Gastroesophageal sphincter (tissue), 4 donors: ENCODE results near the gene RGS16. TPM values are rescaled to one million over a fixed set of nuclear protein-coding genes. Genes with fewer than 3 reads are reported as not detected.

Experiments
- ATAC-seq: fragments of 150-250 bp; one replicate; pipeline ENCODE4 v1.9.1; 2016; ENCODE audit warnings: mild to moderate bottlenecking, moderate library complexity
- H3K27ac ChIP-seq, 4 donors: fragments of 200-600 bp; sonication (generic) in 3 of 4; 1 replicate in 3 of 4; 2 replicates in 1 of 4; pipeline ENCODE4 v1.5.1; 2016 to 2019
- H3K27me3 ChIP-seq: fragments of 200-600 bp; sonication (generic); one replicate; pipeline ENCODE4 v1.5.1; 2019
- H3K36me3 ChIP-seq, 2 donors: fragments of 200-600 bp; sonication (generic); one replicate each; pipeline ENCODE4 v1.5.1; 2019; ENCODE audit warnings: control low read depth in 1 of 2
- H3K4me1 ChIP-seq, 3 donors: fragments of 200-600 bp; sonication (generic); 1 replicate in 2 of 3; 2 replicates in 1 of 3; pipeline ENCODE4 v1.5.1; 2016 to 2019; ENCODE audit warnings: control low read depth in 2 of 3
- H3K4me3 ChIP-seq, 2 donors: fragments of 200-600 bp; sonication (generic); one replicate each; pipeline ENCODE4 v1.5.1; 2019; ENCODE audit warnings: mild to moderate bottlenecking in 1 of 2, moderate library complexity in 1 of 2
- H3K9me3 ChIP-seq, 3 donors: fragments of 200-600 bp; sonication (generic); one replicate each; pipeline ENCODE4 v1.5.1; 2017 to 2019; ENCODE audit warnings: control low read depth in 2 of 3
- EP300 ChIP-seq: sonication (generic); formaldehyde crosslinking; IDR thresholded peaks from one replicate; pipeline ENCODE4 v1.6.1; 2017; ENCODE audit warnings: antibody characterized with exemption, mild to moderate bottlenecking
- POLR2A ChIP-seq, 2 donors: fragments of 450-650 bp; IDR thresholded peaks; one replicate each; pipeline ENCODE4 v1.6.1; 2017; ENCODE audit warnings: antibody characterized with exemption in 2 of 2, mild to moderate bottlenecking in 2 of 2, moderate library complexity in 1 of 2
- POLR2AphosphoS5 ChIP-seq: sonication (generic); formaldehyde crosslinking; IDR thresholded peaks from one replicate; pipeline ENCODE4 v1.6.1; 2017; ENCODE audit warnings: antibody characterized with exemption
- WGBS, 2 donors: methylation state at CpG; one replicate each; pipeline ENCODE4 v1.1.5; 2018; ENCODE audit warnings: low coverage in 1 of 2; 5-methylcytosine and 5-hydroxymethylcytosine counted together
- total RNA-seq, 4 donors: library from RNA; depleted of rRNA; stranded (reverse); fragments of >200 nt; gene quantifications; one replicate each; pipeline ENCODE4 v1.1.0, GENCODE V29; 2016
- TF ChIP-seq, protein P1 (sequence below), 4 experiments: fragments of 200-600 bp in 2 of 4; fragments of 450-650 bp in 2 of 4; sonication (generic) in 1 of 4; IDR thresholded peaks; one replicate each; pipeline ENCODE4 v1.5.1; 2017 to 2019; ENCODE audit warnings: antibody characterized with exemption in 4 of 4, mild to moderate bottlenecking in 2 of 4, moderate library complexity in 2 of 4

RGS16 gene
- total RNA-seq, 4 donors from 2014 or later: 0.47 to 10.6 (median 2.1) TPM

GRCh38 chr1:182617014-182617429 is 12.8 kb upstream of the RGS16 start:
- no peaks in the 10 kb centered on the region for H3K9me3 ChIP-seq
- TF ChIP-seq POLR2A (IDR thresholded peaks at IDR 0.05) (no peak), EP300 (no peak), POLR2AphosphoS5 (no peak)
- TF ChIP-seq, protein P1, sequence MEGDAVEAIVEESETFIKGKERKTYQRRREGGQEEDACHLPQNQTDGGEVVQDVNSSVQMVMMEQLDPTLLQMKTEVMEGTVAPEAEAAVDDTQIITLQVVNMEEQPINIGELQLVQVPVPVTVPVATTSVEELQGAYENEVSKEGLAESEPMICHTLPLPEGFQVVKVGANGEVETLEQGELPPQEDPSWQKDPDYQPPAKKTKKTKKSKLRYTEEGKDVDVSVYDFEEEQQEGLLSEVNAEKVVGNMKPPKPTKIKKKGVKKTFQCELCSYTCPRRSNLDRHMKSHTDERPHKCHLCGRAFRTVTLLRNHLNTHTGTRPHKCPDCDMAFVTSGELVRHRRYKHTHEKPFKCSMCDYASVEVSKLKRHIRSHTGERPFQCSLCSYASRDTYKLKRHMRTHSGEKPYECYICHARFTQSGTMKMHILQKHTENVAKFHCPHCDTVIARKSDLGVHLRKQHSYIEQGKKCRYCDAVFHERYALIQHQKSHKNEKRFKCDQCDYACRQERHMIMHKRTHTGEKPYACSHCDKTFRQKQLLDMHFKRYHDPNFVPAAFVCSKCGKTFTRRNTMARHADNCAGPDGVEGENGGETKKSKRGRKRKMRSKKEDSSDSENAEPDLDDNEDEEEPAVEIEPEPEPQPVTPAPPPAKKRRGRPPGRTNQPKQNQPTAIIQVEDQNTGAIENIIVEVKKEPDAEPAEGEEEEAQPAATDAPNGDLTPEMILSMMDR (IDR thresholded peaks at IDR 0.05): no peak
- WGBS, 2 donors: 74 to 76% methylated on average over 2 to 3 of the region's 4 CpGs
- peak overlapping the region in 1 of 4 donors; percentile 94 for H3K27ac ChIP-seq
- no peaks in the 10 kb centered on the region for H3K27me3 ChIP-seq
- no peak overlapping the region for H3K4me3 ChIP-seq
- no peak for ATAC-seq
- peaks cover 0 to 34% (median 9%) of the 10 kb centered on the region in 3 donors for H3K4me1 ChIP-seq
- H3K36me3 ChIP-seq: no peaks in the 10 kb centered on the region

DNA sequence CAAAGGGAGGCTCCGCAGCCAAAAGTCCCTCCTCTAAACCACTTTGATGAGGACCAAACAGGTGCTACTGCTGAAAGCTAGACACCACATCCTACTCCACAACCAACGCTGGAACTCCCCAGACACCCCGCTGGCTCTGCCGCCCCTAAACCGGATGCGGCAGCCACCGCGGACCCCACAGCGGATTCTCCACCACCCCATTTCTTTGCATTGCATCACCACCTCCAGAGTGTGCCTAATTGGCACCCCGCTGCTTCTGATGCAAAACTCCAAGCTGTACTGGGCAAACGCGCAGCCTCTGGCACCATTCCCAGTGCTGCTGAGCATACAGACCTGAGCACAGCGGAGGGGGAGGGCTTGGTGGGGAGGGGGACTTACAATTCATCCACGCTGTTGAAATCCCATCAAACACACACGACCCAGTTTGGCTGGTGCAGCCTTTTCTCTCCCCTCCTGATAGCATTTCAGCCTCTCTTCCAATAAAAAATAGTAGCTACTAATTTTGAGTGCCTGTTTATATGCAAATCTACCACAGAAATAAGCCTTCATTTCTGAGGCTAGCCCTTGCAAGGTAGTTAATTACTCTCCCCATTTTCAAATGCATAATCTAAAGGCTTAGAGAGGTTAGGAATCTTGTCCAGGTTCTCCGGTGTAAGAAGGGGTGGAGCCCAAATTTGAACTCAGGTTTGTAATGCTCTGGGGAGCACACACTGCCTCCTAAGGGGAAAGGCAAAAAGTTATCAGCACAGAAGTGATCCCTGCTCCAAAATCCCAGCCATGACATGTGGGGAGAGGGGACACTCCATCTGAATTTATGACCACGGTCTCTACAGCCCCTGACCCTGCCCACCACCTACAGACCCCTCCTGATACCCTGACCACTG is 12.2 kb upstream of the RGS16 start:
- Histone ChIP-seq H3K9me3 (no peaks in the 10 kb centered on the region), H3K36me3 (no peaks in the 10 kb centered on the region), H3K27me3 (no peaks in the 10 kb centered on the region), H3K4me1 (peaks cover 0 to 34% (median 9%) of the 10 kb centered on the region in 3 donors), H3K4me3 (peak overlapping the region in 1 of 2 donors; percentile 8), H3K27ac (peak overlapping the region in 3 of 4 donors; percentile 89 to 94 (median 94))
- TF ChIP-seq POLR2A (IDR thresholded peaks at IDR 0.05): no peak
- TF ChIP-seq POLR2AphosphoS5: peak; percentile 71
- ATAC-seq: peak; percentile 57
- 12 to 25% methylated on average over 2 to 11 of the region's 17 CpGs for WGBS, 2 donors

- H3K27ac ChIP-seq: peak overlapping the region; percentile 77 to 94 (median 92)
- WGBS, 2 donors: 36 to 48% methylated on average over 8 to 10 of the region's 11 CpGs
- no peaks in the 10 kb centered on the region for H3K36me3 ChIP-seq
- ATAC-seq: peak; percentile 33
- H3K27me3 ChIP-seq: no peaks in the 10 kb centered on the region
- TF ChIP-seq, protein P1 (IDR thresholded peaks at IDR 0.05): no peak
- TF ChIP-seq EP300 (no peak), POLR2A (IDR thresholded peaks at IDR 0.05) (no peak), POLR2AphosphoS5 (no peak)
- peaks cover 0 to 34% (median 9%) of the 10 kb centered on the region in 3 donors for H3K4me1 ChIP-seq
- H3K4me3 ChIP-seq: peak overlapping the region; percentile 26 to 55
- no peaks in the 10 kb centered on the region for H3K9me3 ChIP-seq
Observed at GRCh38 chr1:182615468-182616129, 11.4 kb upstream of the RGS16 start.

DNA sequence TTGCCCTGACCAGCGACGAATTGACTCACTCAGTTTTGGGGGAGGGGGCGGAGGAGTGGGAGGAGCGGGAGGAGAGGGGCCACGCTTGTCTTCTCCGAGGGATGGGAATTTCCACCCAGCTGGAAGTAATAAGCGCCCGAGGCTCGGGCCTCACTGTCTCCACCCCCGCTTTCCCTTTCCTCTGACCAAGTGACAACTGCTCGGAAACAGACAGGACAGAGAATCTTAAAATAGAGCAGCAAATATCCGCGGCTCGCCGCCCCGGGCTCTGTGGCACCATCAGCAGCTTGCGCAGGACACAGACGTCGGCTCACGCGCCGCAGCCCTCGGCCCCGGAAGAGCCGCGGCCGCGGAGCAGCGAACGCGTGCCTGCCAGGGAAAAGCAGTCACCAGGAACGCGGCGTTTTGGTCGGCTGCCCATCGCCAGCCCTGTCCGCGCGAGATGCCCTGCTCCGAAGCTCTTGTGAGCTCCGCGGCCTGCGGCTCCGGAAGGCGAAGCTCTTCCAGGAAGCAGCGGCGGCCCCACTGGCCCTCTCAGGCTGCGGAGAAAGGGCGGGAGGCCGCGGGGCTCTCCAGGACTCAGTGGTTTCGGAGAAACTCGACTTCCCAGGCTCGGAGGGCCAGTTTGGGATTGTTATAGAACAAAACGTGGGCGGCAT is 10.7 kb upstream of the RGS16 start:
- Histone ChIP-seq H3K9me3 (no peaks in the 10 kb centered on the region), H3K4me1 (peaks cover 0 to 34% (median 9%) of the 10 kb centered on the region in 3 donors), H3K27ac (peak overlapping the region; percentile 77 to 94 (median 92)), H3K27me3 (no peaks in the 10 kb centered on the region), H3K36me3 (no peaks in the 10 kb centered on the region), H3K4me3 (peak overlapping the region; percentile 26 to 55)
- TF ChIP-seq POLR2A (IDR thresholded peaks at IDR 0.05) (peak in 1 of 2 donors; percentile 66), POLR2AphosphoS5 (peak; percentile 91), EP300 (no peak)
- TF ChIP-seq, protein P1 (IDR thresholded peaks at IDR 0.05): no peak
- peak; percentile 89 for ATAC-seq
- 1 to 10% methylated on average over 10 to 22 of the region's 56 CpGs for WGBS, 2 donors

DNA sequence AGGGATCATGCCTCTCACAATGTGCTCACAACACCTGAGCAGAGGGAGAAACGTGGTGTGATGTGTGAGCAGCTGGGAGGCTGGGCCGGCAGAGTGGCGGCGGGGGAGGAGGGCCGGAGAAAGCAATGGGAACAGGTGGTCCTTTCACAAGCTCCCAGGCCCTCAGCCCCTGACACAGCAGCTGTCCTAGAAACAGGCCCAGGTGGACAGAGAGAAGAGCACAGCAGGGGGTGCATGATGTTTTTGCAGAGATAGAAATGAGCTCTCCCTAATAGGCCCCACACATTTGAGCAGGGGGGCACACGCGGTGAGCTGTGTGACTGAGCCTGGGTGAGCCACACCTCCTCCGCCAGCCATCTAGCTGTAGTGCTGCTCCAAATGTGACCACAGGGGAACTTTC is 7.6 kb upstream of the RGS16 start:
- 80 to 92% methylated on average over 3 to 6 of the region's 8 CpGs for WGBS, 2 donors
- TF ChIP-seq POLR2AphosphoS5 (no peak), EP300 (no peak), POLR2A (IDR thresholded peaks at IDR 0.05) (no peak)
- TF ChIP-seq, protein P1 (IDR thresholded peaks at IDR 0.05): no peak
- no peak overlapping the region for H3K4me3 ChIP-seq
- peaks cover 0 to 26% (median 9%) of the 10 kb centered on the region in 3 donors for H3K4me1 ChIP-seq
- H3K27me3 ChIP-seq: no peaks in the 10 kb centered on the region
- no peak overlapping the region for H3K27ac ChIP-seq
- no peaks in the 10 kb centered on the region for H3K9me3 ChIP-seq
- no peaks in the 10 kb centered on the region for H3K36me3 ChIP-seq
- no peak for ATAC-seq
